GM10847 (cell line): ENCODE measurements around the gene ACOXL.

Experiments used
- POLR2A ChIP-seq: IDR thresholded peaks from 2 replicates; pipeline ENCODE4 v1.6.1; 2011; ENCODE audit not compliant: insufficient read length; ENCODE audit errors: extremely low read depth

Gene ACOXL

DNA sequence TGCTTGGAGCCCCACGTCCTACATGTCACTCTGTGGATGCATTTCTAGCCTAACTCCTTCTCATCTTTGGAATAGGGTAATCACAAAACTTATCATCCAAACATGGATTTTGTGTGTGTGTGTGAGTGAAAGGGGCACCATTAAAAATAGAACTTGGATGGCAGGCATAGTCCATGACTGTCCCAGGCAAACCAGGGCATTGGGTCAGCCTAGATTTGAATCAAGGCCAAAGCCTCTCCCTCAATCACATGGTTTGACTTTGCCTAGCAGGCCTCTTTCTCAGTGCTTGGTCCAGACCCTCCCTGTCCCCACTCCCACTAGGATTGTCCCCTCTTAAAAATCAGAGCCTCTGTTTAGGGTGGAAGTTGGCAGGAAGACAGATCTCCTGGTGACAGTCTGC, 320.9 kb downstream of the ACOXL start:
- no peak for TF ChIP-seq POLR2A

DNA sequence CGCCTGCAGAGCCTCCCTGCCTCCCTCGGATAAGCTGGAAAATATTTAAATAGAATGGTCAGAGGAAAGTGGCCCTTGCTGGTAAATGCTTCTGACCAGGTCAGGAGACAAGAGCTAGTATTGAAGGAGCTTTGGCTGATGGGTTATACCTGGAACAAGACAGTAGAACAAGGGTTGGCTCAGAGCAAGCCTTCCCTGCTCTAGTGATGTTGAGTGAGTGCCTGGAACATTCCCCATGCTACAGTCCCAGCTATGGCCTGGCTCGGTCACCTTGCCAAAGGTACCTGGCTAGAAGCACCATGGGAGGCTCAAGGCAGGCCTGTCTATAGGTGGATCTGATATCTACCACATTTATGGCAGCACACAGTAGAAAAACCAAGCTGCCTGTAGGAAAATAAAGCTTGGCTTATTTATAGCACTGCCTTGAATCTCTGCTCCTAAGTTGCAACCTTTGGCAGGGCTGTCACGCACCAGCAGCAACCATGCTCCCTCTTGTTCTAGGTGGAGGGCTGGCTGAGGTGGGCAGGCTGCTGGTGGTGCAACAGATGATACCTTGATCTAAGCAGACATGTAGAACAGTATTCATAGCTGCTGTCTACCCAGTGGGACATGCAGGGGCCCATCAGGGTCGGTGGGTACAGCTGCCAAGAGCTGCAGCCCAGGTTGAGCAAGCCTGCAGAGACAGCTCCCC, 321.6 kb downstream of the ACOXL start:
- no peak for TF ChIP-seq POLR2A

DNA sequence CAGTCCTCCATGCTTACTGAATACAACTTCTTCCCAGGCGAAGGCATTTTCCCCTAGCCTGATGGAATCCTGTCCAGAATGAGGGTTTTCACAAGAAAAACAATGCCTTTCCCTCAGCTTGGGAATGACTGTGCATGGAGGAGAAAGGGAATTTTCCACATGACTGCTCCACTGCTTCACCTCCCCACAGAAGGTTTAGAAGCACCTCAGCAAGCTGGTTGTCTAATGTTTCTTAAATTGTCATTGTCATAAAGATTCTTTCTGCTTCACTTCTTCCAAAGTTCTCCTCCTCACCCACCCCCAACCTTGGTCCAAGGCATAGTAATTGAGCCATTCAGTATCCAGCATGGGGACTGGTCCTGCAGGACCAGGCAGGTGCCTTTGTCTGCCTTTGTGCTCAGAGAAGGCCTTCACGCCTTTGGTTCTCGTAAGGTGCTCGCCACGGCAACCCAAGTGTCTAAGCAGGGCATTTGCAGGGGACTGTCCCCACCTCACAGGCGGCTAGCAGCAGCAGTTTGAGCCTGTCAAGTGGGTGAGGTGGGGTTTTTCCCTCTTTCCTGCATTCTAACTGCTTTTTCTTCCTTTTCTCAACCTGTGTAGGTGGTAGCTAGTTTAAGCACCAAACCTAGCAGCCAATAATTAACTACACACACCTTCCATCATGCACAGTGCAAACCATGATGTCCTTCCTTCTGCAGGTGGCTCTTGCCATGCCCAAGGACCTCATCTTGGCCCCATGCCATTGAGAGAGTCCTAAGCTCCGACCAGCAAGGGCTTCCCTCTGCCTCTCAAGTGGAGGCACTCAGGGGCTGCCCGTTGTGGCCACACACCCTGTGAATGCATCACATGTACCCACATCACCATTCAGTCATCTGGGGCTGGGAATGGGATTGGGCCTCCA, 322.7 kb downstream of the ACOXL start:
- TF ChIP-seq POLR2A: no peak

DNA sequence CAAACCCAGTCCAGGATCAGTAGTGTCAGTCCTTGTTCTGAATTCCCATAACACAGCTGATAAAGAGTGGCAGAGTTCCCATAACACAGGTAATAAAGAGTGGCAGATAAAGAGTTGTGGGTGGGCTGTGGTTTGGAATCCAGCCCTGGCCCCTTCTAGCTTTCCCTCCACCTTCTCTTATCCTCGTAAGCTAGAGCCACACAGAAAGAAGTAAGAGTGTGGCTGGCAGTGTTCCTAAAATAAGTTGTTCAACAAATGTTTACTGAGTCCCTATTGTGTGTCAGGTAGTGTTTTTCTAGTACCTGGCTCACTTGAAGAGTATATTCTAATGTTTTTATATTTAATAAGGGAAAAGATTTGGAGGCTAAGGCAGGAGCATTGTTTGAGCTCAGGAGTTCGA, 323.4 kb downstream of the ACOXL start:
- TF ChIP-seq POLR2A: no peak

DNA sequence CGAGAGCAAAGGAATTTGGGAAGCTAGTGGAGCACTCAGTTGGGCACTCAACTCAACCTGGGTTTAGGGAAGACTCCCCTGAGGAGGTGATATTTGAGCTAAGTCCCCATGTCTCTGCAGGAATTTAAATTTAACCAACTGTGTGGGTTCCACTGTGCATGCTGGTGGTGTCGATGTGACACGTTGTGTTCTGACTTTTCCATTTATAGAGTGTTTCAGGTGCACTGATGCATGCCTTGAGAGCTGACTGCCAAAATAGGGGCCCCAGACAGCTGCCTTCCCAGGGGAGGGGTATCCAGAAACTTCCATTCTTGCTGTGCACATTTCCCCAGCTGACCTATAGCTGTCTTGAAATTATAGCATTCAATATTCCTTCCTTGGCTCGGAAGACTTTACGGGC, 324.7 kb downstream of the ACOXL start:
- no peak for TF ChIP-seq POLR2A

DNA sequence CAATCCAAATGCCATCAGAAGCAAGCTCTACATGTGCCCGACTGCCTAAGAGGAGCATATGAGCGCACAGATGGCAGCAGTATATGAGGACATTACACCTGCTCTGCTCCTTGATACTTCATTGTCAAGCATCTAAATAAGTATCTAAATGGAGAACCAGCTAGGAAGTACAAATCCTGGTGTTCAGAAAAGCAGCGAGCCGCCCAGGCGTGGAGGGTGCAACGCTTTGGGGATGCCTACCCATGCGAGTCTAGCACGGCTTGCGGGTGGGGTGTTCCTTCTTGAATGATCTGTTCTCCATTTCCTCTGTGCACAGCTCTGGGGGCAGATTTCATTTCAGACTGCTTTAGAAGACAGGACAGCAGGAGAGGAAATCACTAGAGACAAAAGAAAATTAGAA, 325.3 kb downstream of the ACOXL start:
- no peak for TF ChIP-seq POLR2A

DNA sequence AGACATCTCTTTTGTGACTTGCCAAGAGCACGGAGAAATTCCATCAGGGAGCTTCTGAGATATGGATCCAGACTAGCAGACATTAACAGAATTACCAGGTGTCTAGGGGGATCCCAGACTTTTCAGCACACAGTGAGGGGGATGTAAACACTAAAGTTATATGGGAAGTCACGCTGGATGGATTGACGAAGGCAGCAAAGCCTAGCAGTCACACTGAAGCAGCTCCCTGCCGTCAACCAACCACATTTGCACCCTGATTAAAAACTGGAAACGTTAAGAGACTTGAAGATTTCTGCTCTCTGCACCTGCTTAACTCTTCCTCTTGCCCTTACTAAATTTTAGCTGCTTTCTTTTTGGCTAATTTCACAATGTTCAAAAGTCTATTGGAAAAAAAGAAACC, 325.9 kb downstream of the ACOXL start:
- no peak for TF ChIP-seq POLR2A

DNA sequence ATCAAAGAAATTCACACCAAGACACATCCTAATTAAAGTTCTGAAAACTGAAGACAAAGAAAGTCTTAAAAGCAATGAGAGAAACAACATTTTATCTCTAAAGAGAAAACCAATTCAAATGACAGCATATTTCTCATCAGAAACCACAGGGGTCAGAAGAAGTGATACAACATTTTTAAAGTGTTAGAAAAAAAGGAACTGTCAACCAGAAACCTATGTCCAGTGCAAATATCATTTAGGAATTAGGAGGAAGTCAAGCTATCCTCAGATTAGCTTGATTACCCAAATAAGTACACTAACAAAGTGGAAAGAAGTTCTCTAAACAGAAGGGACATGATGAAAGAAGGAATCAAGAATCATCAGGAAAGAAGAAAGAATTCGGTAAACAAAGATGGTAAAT, 328.8 kb downstream of the ACOXL start:
- no peak for TF ChIP-seq POLR2A

DNA sequence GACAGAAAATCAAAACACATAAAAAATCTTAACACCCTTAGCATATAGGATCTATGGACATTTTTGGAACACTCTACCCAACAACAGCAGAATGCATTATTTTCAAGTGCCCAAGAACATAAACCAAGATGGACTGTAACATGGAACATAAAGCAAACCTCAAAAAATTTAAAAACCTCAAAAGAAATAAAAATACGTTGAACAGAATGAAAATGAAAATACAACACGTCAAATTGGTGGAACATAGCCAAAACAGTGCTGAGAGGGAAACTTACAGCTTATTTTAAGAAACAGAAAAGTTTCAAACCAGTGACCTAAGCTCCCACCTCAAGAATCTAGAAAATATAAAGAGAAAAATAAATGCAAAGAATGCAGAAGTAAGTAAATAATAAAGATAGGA, 330.0 kb downstream of the ACOXL start:
- no peak for TF ChIP-seq POLR2A

DNA sequence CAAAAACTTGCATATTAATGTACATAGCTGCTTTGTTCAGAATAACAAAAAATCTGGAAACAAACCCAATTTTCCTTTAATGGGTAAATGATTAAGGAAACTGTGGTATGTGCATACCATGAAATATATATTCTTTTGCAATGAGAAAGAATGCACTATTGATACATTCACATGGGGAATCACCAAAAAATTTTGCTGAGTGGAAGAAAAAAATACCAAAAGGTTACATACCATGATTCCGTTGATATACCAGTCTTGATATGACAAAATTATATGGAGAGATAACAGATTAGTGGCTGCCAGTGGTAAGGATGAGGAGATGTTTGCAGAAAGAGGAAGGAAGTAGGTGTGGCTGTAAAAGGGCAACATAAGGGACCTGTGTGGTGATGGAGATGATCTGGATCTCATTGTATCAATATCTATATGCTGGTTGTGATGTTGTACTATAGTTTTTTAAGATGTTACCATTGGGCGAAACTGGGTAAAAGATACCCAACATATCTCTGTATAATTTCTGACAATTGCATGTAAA, 333.8 kb downstream of the ACOXL start:
- TF ChIP-seq POLR2A: no peak

DNA sequence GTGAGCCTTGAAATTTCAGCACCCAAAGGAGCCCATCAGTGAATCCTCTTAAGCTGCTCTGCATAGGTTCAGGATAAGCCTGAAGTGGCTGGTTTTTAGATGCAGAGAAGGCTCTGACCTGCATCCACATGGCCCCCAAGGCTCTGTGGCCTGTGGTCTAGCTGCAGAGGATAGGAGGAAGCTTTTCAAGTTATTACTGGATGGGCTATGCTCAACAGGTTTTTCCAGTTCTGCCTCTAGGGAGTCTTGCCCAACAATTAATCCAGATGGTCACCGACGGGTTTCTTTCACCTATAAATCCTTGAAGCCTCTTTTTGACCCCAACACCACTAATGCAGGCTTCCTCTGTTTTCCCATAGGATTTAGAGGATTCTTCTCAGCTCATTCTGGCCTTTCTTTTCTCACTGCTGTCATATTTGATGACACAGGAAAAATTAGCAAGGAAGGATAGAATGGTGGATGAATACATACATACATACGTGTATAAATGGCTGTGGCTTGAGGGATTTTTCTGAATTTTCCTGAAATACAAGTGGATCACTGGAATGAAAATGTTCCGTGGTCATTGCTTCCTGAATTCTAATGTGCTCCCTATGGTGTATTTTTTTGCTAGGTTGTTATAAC, 336.2 kb downstream of the ACOXL start:
- no peak for TF ChIP-seq POLR2A

DNA sequence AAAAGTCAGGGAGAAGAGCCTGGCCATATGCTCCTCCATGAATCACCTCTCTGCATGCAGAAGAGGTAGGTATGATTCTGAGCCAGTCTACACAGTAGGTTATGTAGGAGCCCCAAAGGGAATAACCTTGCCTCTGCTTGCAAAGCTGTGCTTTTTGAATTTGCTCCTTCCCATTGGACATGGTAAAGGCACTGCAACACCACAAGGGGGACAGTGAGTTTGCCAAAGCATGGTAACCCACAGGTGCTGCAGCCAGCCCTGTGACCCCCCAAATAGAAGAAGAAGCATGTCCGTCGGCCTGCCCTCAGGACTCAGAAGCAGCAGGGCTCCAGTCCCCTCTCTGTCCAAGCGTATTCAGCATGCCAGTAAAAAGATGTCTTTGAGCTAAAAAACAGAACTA, 337.3 kb downstream of the ACOXL start:
- TF ChIP-seq POLR2A: no peak

DNA sequence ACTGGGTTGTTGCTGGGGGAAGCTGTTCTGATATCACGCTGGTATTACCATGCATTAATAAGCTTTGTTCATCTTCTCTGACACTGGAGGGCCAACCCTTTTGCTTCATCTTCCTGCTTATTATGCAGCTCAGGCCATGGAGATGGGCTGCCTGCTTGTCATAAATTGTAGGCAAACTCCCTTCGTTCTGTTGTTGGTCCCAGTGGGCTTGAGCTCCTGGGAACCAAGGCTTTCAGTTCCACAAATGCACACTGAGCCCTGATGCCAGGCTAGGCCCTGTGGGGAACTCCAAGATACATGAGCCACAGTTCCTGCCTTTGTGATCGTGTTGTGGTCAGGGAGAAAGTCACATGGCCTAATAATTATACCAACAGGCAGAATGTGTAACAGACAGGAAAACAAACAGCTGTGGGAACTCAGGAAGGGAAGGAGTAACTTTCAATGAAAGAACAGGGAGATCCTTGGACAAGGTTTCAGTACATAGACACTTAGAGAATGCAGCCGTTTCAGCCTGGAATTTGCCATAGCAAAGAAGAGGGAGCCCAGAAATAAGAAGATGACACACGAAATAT, 339.3 kb downstream of the ACOXL start:
- no peak for TF ChIP-seq POLR2A

DNA sequence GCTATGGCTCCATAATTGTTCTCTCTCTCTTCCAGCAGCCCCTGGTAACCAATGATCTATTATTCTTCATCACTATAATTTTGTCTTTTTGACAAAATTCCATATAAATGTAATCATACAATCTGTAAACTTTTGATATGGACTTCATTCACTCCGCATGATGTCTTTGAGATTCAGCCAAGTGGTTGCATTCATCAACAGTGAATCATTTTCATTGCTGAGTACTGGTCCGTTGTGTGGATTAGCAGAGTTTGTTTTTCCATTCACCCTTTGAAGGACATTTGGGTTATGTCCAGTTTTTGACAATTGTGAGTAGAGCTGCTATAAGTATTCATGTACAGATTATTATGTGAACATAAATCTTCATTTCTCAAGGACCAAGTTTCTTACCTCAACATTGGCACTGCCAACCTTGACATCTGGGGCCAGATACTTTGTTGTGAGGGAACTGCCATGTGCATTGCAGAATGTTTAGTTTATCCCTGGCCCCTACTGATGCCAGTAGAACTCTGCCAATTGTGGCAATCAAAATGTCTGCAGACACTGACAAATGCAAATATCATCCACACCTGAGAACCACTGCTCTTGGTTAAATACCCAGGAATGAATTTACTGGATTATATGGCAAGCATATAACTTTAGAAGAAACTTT, 340.0 kb downstream of the ACOXL start:
- TF ChIP-seq POLR2A: no peak

DNA sequence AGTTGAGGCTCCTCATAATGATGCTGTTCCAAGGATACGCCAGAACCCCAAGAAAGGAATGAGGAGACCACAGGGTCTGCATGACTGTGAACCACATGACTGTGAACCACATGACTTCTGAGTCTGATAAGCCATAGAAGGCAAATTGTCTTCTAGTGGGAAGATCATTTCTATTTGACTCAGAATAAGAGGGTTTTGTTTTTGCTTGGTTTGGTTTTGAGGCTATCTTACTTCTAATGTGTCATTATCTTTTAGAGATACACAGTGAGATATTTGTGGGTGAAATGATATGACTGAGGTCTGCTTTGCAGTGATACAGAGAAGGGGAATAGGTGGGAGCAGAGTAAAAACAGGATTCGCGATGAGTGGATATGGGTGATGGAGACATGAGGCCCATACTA, 359.4 kb downstream of the ACOXL start:
- TF ChIP-seq POLR2A: no peak
